ENCODE measurements around the gene MMUT.
"Not testable (repeated sequence)": the region's sequence is repeated elsewhere in the genome, so short reads cannot be mapped to it uniquely, and the experiment has no call there.

The MMUT gene

DNA sequence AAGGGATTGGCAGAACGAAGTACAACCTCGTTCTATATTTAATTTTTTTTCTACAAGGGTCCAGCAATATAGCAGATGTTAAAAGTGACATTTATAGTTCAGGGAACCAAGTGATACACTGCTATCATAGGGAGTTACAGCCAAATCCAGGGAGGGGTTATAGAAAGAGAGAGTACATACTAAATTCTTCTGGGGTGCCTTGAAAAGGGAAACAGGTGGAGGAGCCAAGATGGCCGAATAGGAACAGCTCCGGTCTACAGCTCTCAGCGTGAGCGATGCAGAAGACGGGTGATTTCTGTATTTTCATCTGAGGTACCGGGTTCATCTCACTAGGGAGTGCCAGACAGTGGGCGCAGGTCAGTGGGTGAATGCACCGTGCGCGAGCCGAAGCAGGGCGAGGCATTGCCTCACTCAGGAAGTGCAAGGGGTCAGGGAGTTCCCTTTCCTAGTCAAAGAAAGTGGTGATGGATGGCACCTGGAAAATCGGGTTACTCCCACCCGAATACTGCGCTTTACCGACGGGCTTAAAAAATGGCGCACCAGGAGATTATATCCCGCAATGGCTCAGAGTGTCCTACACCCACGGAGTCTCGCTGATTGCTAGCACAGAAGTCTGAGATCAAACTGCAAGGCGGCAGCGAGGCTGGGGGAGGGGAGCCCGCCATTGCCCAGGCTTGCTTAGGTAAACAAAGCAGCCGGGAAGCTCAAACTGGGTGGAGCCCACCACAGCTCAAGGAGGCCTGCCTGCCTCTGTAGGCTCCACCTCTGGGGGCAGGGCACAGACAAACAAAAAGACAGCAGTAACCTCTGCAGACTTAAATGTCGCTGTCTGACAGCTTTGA is 76.2 kb downstream of the MMUT start:
- H3K4ac ChIP-seq (ENCODE audit: low read depth, low read length) = not testable (repeated sequence)

DNA sequence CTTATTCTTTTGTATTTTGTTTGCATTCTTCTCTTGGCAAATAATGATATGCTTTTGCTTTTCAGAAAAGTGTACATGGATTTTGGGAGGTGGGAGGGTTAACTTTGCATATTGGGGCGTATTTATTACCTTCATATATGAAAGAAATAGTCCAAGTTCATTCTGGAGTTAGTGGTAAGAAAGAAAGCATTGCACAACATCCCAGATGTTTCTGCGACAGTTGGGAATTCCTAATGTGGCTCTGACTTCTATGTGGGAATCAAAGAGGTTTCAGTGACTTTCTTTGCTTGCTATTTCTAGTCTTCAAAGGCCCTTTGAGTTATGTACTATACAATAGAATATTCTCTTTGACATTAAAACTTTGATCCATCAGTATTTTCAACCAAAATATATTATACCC is 78.1 kb downstream of the MMUT start:
- H3K9ac ChIP-seq (ENCODE audit: low read length) = no peak overlapping the region

More for the DNA sequence above, 76.2 kb downstream of the MMUT start:
- not testable (repeated sequence) for H2AK5ac ChIP-seq (ENCODE audit: low read length); H4K8ac ChIP-seq (ENCODE audit: low read depth, low read length); H3K9ac ChIP-seq (ENCODE audit: low read length); H3K56ac ChIP-seq (ENCODE audit: low read length); H3K27me3 ChIP-seq (ENCODE audit: insufficient read depth, low read length, poor library complexity); DNase-seq; H3K18ac ChIP-seq (ENCODE audit: low read length); H4K5ac ChIP-seq (ENCODE audit: low read length); H3K23ac ChIP-seq (ENCODE audit: low read length); H2BK120ac ChIP-seq (ENCODE audit: low read depth, low read length); H3K79me1 ChIP-seq (ENCODE audit: low read length); H3K4me1 ChIP-seq (ENCODE audit: control insufficient read depth, low read depth, low read length); H3K79me2 ChIP-seq (ENCODE audit: control insufficient read depth, insufficient read depth, low read length); H3K36me3 ChIP-seq (ENCODE audit: control insufficient read depth, insufficient read depth, low read length); H3K27ac ChIP-seq (ENCODE audit: low read depth, low read length); H3K4me2 ChIP-seq (ENCODE audit: low read length); H2BK5ac ChIP-seq (ENCODE audit: low read length); H2BK15ac ChIP-seq (replicated peaks; ENCODE audit: low read depth); H3K4me3 ChIP-seq (ENCODE audit: low read length)
- no CpG with 5 or more reads among the region's 28 CpGs for WGBS (ENCODE audit: extremely low coverage, insufficient coverage, low lambda C conversion rate)

More for the DNA sequence above, 78.1 kb downstream of the MMUT start:
- Histone ChIP-seq H3K79me2 (ENCODE audit: control insufficient read depth, insufficient read depth, low read length) (no peaks in the 10 kb centered on the region), H2BK15ac (replicated peaks; ENCODE audit: low read depth) (no peak overlapping the region), H3K18ac (ENCODE audit: low read length) (no peak overlapping the region), H3K4me2 (ENCODE audit: low read length) (no peak overlapping the region), H4K5ac (ENCODE audit: low read length) (no peak overlapping the region), H3K27ac (ENCODE audit: low read depth, low read length) (no peak overlapping the region), H3K36me3 (ENCODE audit: control insufficient read depth, insufficient read depth, low read length) (no peaks in the 10 kb centered on the region), H3K79me1 (ENCODE audit: low read length) (no peaks in the 10 kb centered on the region), H2BK5ac (ENCODE audit: low read length) (no peak overlapping the region), H3K4ac (ENCODE audit: low read depth, low read length) (no peak overlapping the region), H3K23ac (ENCODE audit: low read length) (no peak overlapping the region), H3K4me1 (ENCODE audit: control insufficient read depth, low read depth, low read length) (no peaks in the 10 kb centered on the region), H2AK5ac (ENCODE audit: low read length) (no peak overlapping the region), H3K27me3 (ENCODE audit: insufficient read depth, low read length, poor library complexity) (no peaks in the 10 kb centered on the region), H4K8ac (ENCODE audit: low read depth, low read length) (no peak overlapping the region), H3K4me3 (ENCODE audit: low read length) (no peak overlapping the region), H3K56ac (ENCODE audit: low read length) (no peak overlapping the region), H2BK120ac (ENCODE audit: low read depth, low read length) (no peak overlapping the region)
- no CpG with 5 or more reads among the region's 2 CpGs for WGBS (ENCODE audit: extremely low coverage, insufficient coverage, low lambda C conversion rate)
- no peak for DNase-seq

All from mesendoderm (in vitro differentiated cells).